CD4-positive, alpha-beta T cell (primary cell): Measurements from ENCODE around the gene THG1L. TPM values are rescaled to one million over a fixed set of nuclear protein-coding genes. Genes with fewer than 3 reads are reported as not detected.

ENCODE experiments used
- ATAC-seq: fragments of 200-7000 bp; cut with Tn5 transposase; one replicate; pipeline ENCODE4 v1.10.0; 2022; ENCODE audit warnings: mild to moderate bottlenecking; ENCODE audit not compliant: poor library complexity
- CTCF ChIA-PET: fragments of 350-600 bp; sonication (Branson Sonifier 250); formaldehyde crosslinking; loops from one replicate; lab custom pipeline; 2021; ENCODE audit warnings: antibody characterized with exemption, inconsistent platforms; lab: Charles Lee
- POLR2A ChIA-PET: fragments of 350-600 bp; sonication (Branson Sonifier 250); formaldehyde crosslinking; loops from one replicate; lab custom pipeline; 2021; ENCODE audit warnings: antibody characterized with exemption, inconsistent platforms; lab: Charles Lee
- DNase-seq, 14 experiments: peaks; one replicate each; pipeline ENCODE4 v3.0.0-alpha.2; 2013 to 2020; ENCODE audit warnings: mixed read lengths in 2 of 14
- H3K27ac ChIP-seq, 2 donors: one replicate each; pipeline versions ENCODE4 v1.5.1 to v1.7.0; 2013; ENCODE audit warnings: low read length in 2 of 2, low read depth in 1 of 2, mild to moderate bottlenecking in 1 of 2
- H3K27me3 ChIP-seq, 2 experiments: 1 replicate in 1 of 2; 2 replicates in 1 of 2; pipeline versions ENCODE4 v1.6.1 to v1.7.0; 2013; ENCODE audit warnings: low read length in 2 of 2, control low read depth in 1 of 2, mild to moderate bottlenecking in 1 of 2, moderate library complexity in 1 of 2; ENCODE audit not compliant: insufficient read depth in 2 of 2, control insufficient read depth in 1 of 2
- H3K36me3 ChIP-seq: one replicate; pipeline ENCODE4 v1.6.1; 2013; ENCODE audit warnings: low read length, control low read depth; ENCODE audit not compliant: insufficient read depth
- H3K4me1 ChIP-seq: one replicate; pipeline ENCODE4 v1.6.1; 2013; ENCODE audit warnings: low read length, control low read depth; ENCODE audit not compliant: insufficient read depth
- H3K4me3 ChIP-seq: one replicate; pipeline ENCODE4 v1.5.1; 2013; ENCODE audit warnings: mild to moderate bottlenecking, low read length, moderate library complexity
- H3K9me3 ChIP-seq, 2 experiments: 1 replicate in 1 of 2; 2 replicates in 1 of 2; pipeline versions ENCODE4 v1.6.1 to v1.7.0; 2013; ENCODE audit warnings: low read length in 2 of 2, mild to moderate bottlenecking in 2 of 2, control low read depth in 1 of 2, moderate library complexity in 1 of 2; ENCODE audit not compliant: control insufficient read depth in 1 of 2, insufficient read depth in 1 of 2
- H3K27ac Mint-ChIP-seq: one replicate; pipeline ENCODE4 v1.8.0; 2020; ENCODE audit warnings: mixed read lengths
- H3K27me3 Mint-ChIP-seq: one replicate; pipeline ENCODE4 v1.8.0; 2021; ENCODE audit warnings: mixed read lengths
- H3K36me3 Mint-ChIP-seq: one replicate; pipeline ENCODE4 v1.8.0; 2021; ENCODE audit warnings: low read depth, mixed read lengths
- H3K4me1 Mint-ChIP-seq: one replicate; pipeline ENCODE4 v1.8.0; 2021; ENCODE audit warnings: low read depth, mixed read lengths
- H3K4me3 Mint-ChIP-seq: one replicate; pipeline ENCODE4 v1.8.0; 2020; ENCODE audit warnings: mild to moderate bottlenecking, mixed read lengths
- H3K9me3 Mint-ChIP-seq: one replicate; pipeline ENCODE4 v1.8.0; 2020; ENCODE audit warnings: mixed read lengths
- CTCF ChIP-seq: fragments of 200-600 bp; IDR thresholded peaks from one replicate; pipeline ENCODE4 v1.8.0; 2022; ENCODE audit warnings: antibody characterized with exemption, mild to moderate bottlenecking
- intact Hi-C, 2 experiments: fragments of 100-400 bp; cut with DNase I in 1 of 2; cut with micrococcal nuclease in 1 of 2; formaldehyde crosslinking; loops; one replicate each; pipeline versions ENCODE4 v1.15.1 to v1.9.0; 2023 to 2025; cut with DNase I, micrococcal nuclease
- total RNA-seq, 174 experiments: library from RNA in 2 of 174; stranded (reverse) in 2 of 174; gene quantifications; one replicate each; pipeline ENCODE4 v1.2.3 and lab custom pipeline; 2021 to 2026

THG1L gene
- total RNA-seq, 2 experiments from 2014 or later = 4.1 to 4.6 TPM

GRCh38 chr5:157756122-157756521 is 24.9 kb downstream of the THG1L start:
- Mint-ChIP-seq H3K4me3 (no peak overlapping the region), H3K9me3 (no peaks in the 10 kb centered on the region), H3K27me3 (no peaks in the 10 kb centered on the region), H3K27ac (no peak overlapping the region), H3K4me1 (no peaks in the 10 kb centered on the region), H3K36me3 (peaks cover 68% of the 10 kb centered on the region)
- H3K27me3 ChIP-seq = no peaks in the 10 kb centered on the region
- no peak overlapping the region for H3K27ac ChIP-seq
- no peak for TF ChIP-seq CTCF
- ChIA-PET POLR2A (no interaction called here), CTCF (no interaction called here)
- DNase-seq (no peak), ATAC-seq (no peak)
- H3K4me1 ChIP-seq = no peaks in the 10 kb centered on the region
- no peaks in the 10 kb centered on the region for H3K9me3 ChIP-seq
- H3K4me3 ChIP-seq = no peak overlapping the region
- H3K36me3 ChIP-seq = peaks cover 36% of the 10 kb centered on the region
- intact Hi-C loops = no loop called here

- H3K4me3 Mint-ChIP-seq = no peak overlapping the region
- H3K9me3 Mint-ChIP-seq = no peaks in the 10 kb centered on the region
- intact Hi-C loops = no loop called here
- DNase-seq (no peak), ATAC-seq (no peak)
- peaks cover 6% of the 10 kb centered on the region for H3K4me1 Mint-ChIP-seq
- Histone ChIP-seq H3K36me3 (peaks cover 22% of the 10 kb centered on the region), H3K4me1 (no peaks in the 10 kb centered on the region), H3K27ac (no peak overlapping the region), H3K27me3 (no peaks in the 10 kb centered on the region), H3K4me3 (no peak overlapping the region), H3K9me3 (no peaks in the 10 kb centered on the region)
- no peaks in the 10 kb centered on the region for H3K27me3 Mint-ChIP-seq
- H3K27ac Mint-ChIP-seq = no peak overlapping the region
- TF ChIP-seq CTCF = no peak
- ChIA-PET POLR2A (no interaction called here), CTCF (interaction anchor here (1.2 kb wide), 1 partner anchor 15 kb away, joined by 4 read pairs; the partner anchor contains the start of gene LSM11)
- peaks cover 44% of the 10 kb centered on the region for H3K36me3 Mint-ChIP-seq
These were observed 27.5 kb downstream of the THG1L start for GRCh38 chr5:157758706-157759105.

- Histone ChIP-seq H3K27ac (no peak overlapping the region), H3K36me3 (no peaks in the 10 kb centered on the region), H3K27me3 (no peaks in the 10 kb centered on the region), H3K9me3 (no peaks in the 10 kb centered on the region), H3K4me3 (no peak overlapping the region), H3K4me1 (no peaks in the 10 kb centered on the region)
- no peaks in the 10 kb centered on the region for H3K9me3 Mint-ChIP-seq
- peaks cover 18% of the 10 kb centered on the region for H3K36me3 Mint-ChIP-seq
- peak in 4 of 14 experiments; percentile 30 to 66 (median 59) for DNase-seq
- intact Hi-C loops = loop anchor here (1.0 to 10.0 kb wide), 6 partner anchors 186 to 1371 kb away; no protein-coding TSS in a partner anchor
- peaks cover 6% of the 10 kb centered on the region for H3K4me1 Mint-ChIP-seq
- ChIA-PET CTCF (interaction anchor here (0.8 to 0.9 kb wide), 3 partner anchors 9 to 187 kb away, joined by 3 read pairs; partner anchors contain the start of gene LSM11), POLR2A (no interaction called here)
- H3K27ac Mint-ChIP-seq = no peak overlapping the region
- peak; percentile 82 for ATAC-seq
- no peaks in the 10 kb centered on the region for H3K27me3 Mint-ChIP-seq
- H3K4me3 Mint-ChIP-seq = no peak overlapping the region
- TF ChIP-seq CTCF = peak; percentile 88
These were observed 30.7 kb downstream of the THG1L start for GRCh38 chr5:157761690-157762621.
